HG02885 (cell line): ENCODE data around the gene STRA6.

Source experiments
- ATAC-seq: cut with Tn5 transposase; IDR thresholded peaks from one replicate; pipeline ENCODE4 v1.9.1; 2021; ENCODE audit warnings: mild to moderate bottlenecking; ENCODE audit not compliant: unreplicated experiment, poor library complexity

The STRA6 gene

GRCh38 chr15:74227968-74228722, 25.6 kb upstream of the STRA6 start:
- no peak for ATAC-seq

- no peak for ATAC-seq
Measured at GRCh38 chr15:74226761-74227540, 24.4 kb upstream of the STRA6 start.

GRCh38 chr15:74225928-74226327, 23.3 kb upstream of the STRA6 start:
- ATAC-seq, result no peak

GRCh38 chr15:74222240-74223119, 19.9 kb upstream of the STRA6 start:
- no peak for ATAC-seq

GRCh38 chr15:74221399-74222239, 19.0 kb upstream of the STRA6 start:
- ATAC-seq, result no peak

- ATAC-seq, result no peak
Measured at GRCh38 chr15:74220475-74221248, 18.1 kb upstream of the STRA6 start.

GRCh38 chr15:74217907-74218885, 15.6 kb upstream of the STRA6 start:
- ATAC-seq, result no peak

- ATAC-seq, result no peak
Measured at GRCh38 chr15:74216949-74217348, 14.4 kb upstream of the STRA6 start.

GRCh38 chr15:74215958-74216357, 13.4 kb upstream of the STRA6 start:
- no peak for ATAC-seq

- no peak for ATAC-seq
Measured at GRCh38 chr15:74214324-74215021, 11.9 kb upstream of the STRA6 start.

GRCh38 chr15:74213858-74214284, 11.3 kb upstream of the STRA6 start:
- ATAC-seq, result no peak

GRCh38 chr15:74212494-74212893, 9.9 kb upstream of the STRA6 start:
- ATAC-seq, result no peak

GRCh38 chr15:74211656-74212055, 9.1 kb upstream of the STRA6 start:
- ATAC-seq, result no peak

- ATAC-seq, result no peak
Measured at GRCh38 chr15:74210729-74211128, 8.1 kb upstream of the STRA6 start.

GRCh38 chr15:74209997-74210671, 7.5 kb upstream of the STRA6 start:
- no peak for ATAC-seq

GRCh38 chr15:74209560-74209958, 7.0 kb upstream of the STRA6 start:
- no peak for ATAC-seq
